Kidney (tissue), 14 donors: ENCODE data around the gene OR51B5. TPM values are rescaled to one million over a fixed set of nuclear protein-coding genes. Genes with fewer than 3 reads are reported as not detected.
"Not testable (repeated sequence)": the region's sequence is repeated elsewhere in the genome, so short reads cannot be mapped to it uniquely, and the experiment has no call there.

Source experiments
- DNase-seq, 5 donors: peaks; one replicate each; pipeline ENCODE4 v3.0.0-alpha.2; 2013 to 2020
- FAIRE-seq: peaks from 2 replicates; lab custom pipeline; 2012; peaks lifted over from hg19 to GRCh38; lab: Jason Lieb, UNC
- H3K27ac ChIP-seq, 2 donors: one replicate each; pipeline ENCODE4 v1.7.0; 2013; ENCODE audit warnings: low read depth in 2 of 2, low read length in 2 of 2, inconsistent platforms in 1 of 2
- H3K27me3 ChIP-seq: one replicate; pipeline ENCODE4 v1.7.1; 2013; ENCODE audit warnings: low read length, inconsistent platforms; ENCODE audit not compliant: control insufficient read depth, insufficient read depth
- H3K36me3 ChIP-seq, 3 donors: one replicate each; pipeline versions ENCODE4 v1.7.0 to v1.7.1; 2013; ENCODE audit warnings: low read length in 3 of 3, control low read depth in 1 of 3, inconsistent platforms in 1 of 3; ENCODE audit not compliant: insufficient read depth in 3 of 3, control insufficient read depth in 2 of 3
- H3K4me1 ChIP-seq, 3 donors: one replicate each; pipeline versions ENCODE4 v1.7.0 to v1.7.1; 2013; ENCODE audit warnings: low read length in 3 of 3, inconsistent platforms in 1 of 3, low read depth in 1 of 3; ENCODE audit not compliant: control insufficient read depth in 2 of 3, insufficient read depth in 2 of 3
- H3K4me3 ChIP-seq, 3 donors: one replicate each; pipeline versions ENCODE4 v1.7.0 to v1.8.1; 2013; ENCODE audit warnings: low read length in 3 of 3, control low read depth in 1 of 3, inconsistent platforms in 1 of 3
- H3K9ac ChIP-seq, 3 donors: one replicate each; pipeline versions ENCODE4 v1.7.0 to v1.7.1; 2013; ENCODE audit warnings: low read length in 3 of 3, control low read depth in 1 of 3, inconsistent platforms in 1 of 3
- H3K9me3 ChIP-seq, 3 donors: one replicate each; pipeline versions ENCODE4 v1.7.0 to v1.7.1; 2013; ENCODE audit warnings: low read length in 3 of 3, control low read depth in 1 of 3, inconsistent platforms in 1 of 3; ENCODE audit not compliant: control insufficient read depth in 2 of 3, insufficient read depth in 1 of 3
- CTCF ChIP-seq: IDR thresholded peaks from 3 replicates; pipeline ENCODE4 v1.5.1; 2012; ENCODE audit warnings: mild to moderate bottlenecking, moderate library complexity, borderline replicate concordance; ENCODE audit not compliant: insufficient read depth; ENCODE audit errors: extremely low read depth
- intact Hi-C: fragments of 100-400 bp; cut with DNase I; formaldehyde crosslinking; loops from one replicate; pipeline ENCODE4 v1.11.1; 2022
- polyA plus RNA-seq: library from polyadenylated mRNA; stranded (reverse); fragments of 350-450 nt; fragmentation: Illumina TruSeq; extraction: RNeasy Lipid Tissue Mini Kit (QIAGEN cat#74804); gene quantifications from one replicate; pipeline ENCODE4 v1.2.3, GENCODE V29; 2014; ENCODE audit warnings: low read depth, low replicate concordance; ENCODE audit not compliant: insufficient read depth
- total RNA-seq: library from RNA; stranded (reverse); fragmentation: NEBNext Ultra II Directional; extraction: Animal tissue kit (Norgen Biotek cat#: 25700); gene quantifications from one replicate; pipeline ENCODE4 v1.2.1, GENCODE V29; 2021
- donor health status: control.
- donor health status: control.
- donor health status: control.
- donor health status: control.
- donor health status: control.
- donor health status: DM: yes; HTN: yes; CAD: no.
- donor health status: Normal renal cell carcinoma (clear cell type).

Gene OR51B5
- total and polyA plus RNA-seq, 2 donors from 2014 or later: not detected

- FAIRE-seq: no peak
- no peak for TF ChIP-seq CTCF
- no peak for DNase-seq
These were observed 45.5 kb downstream of the OR51B5 start for GRCh38 chr11:5297721-5298323.

GRCh38 chr11:5294342-5294995, 48.9 kb downstream of the OR51B5 start:
- FAIRE-seq, H3K27ac ChIP-seq, H3K4me1 ChIP-seq, intact Hi-C loops, H3K9ac ChIP-seq, H3K9me3 ChIP-seq, H3K36me3 ChIP-seq, H3K4me3 ChIP-seq, H3K27me3 ChIP-seq: not testable (repeated sequence)
- DNase-seq: peak in 1 of 5 donors; percentile 49

More at GRCh38 chr11:5297721-5298323, 45.5 kb downstream of the OR51B5 start:
- Histone ChIP-seq H3K36me3 (no peaks in the 10 kb centered on the region), H3K9me3 (no peaks in the 10 kb centered on the region), H3K27me3 (no peaks in the 10 kb centered on the region), H3K9ac (no peak overlapping the region), H3K4me3 (no peak overlapping the region), H3K4me1 (no peaks in the 10 kb centered on the region), H3K27ac (no peak overlapping the region)
- intact Hi-C loops: no loop called here

- Histone ChIP-seq H3K36me3 (no peaks in the 10 kb centered on the region), H3K4me1 (no peaks in the 10 kb centered on the region), H3K9me3 (no peaks in the 10 kb centered on the region), H3K4me3 (no peak overlapping the region), H3K27ac (no peak overlapping the region), H3K27me3 (no peaks in the 10 kb centered on the region), H3K9ac (no peak overlapping the region)
- TF ChIP-seq CTCF: no peak
- no peak for DNase-seq
- no peak for FAIRE-seq
- intact Hi-C loops: no loop called here
These were observed 50.3 kb downstream of the OR51B5 start for GRCh38 chr11:5293028-5293427.

Other genes starting within 250 kb of the OR51B5 start
- not detected for gene OR52A5, start 205.2 kb downstream of the OR51B5 start, total RNA-seq
- gene OR52A5, start 205.2 kb downstream of the OR51B5 start, polyA plus RNA-seq: not detected
- not detected for gene OR52A1, start 188.8 kb downstream of the OR51B5 start, total RNA-seq
- gene OR52A1, start 188.8 kb downstream of the OR51B5 start, polyA plus RNA-seq: not detected
- gene OR51V1, start 142.8 kb downstream of the OR51B5 start, total RNA-seq: not detected
- gene OR51V1, start 142.8 kb downstream of the OR51B5 start, polyA plus RNA-seq: not detected
- 59.9 TPM for gene HBB, start 116.5 kb downstream of the OR51B5 start, total RNA-seq
- gene HBB, start 116.5 kb downstream of the OR51B5 start, polyA plus RNA-seq: 10.9 TPM
- 1.3 TPM for gene HBD, start 109.0 kb downstream of the OR51B5 start, total RNA-seq
- 5.6 TPM for gene HBD, start 109.0 kb downstream of the OR51B5 start, polyA plus RNA-seq
- not detected for gene HBG1, start 93.7 kb downstream of the OR51B5 start, total RNA-seq
- gene HBG1, start 93.7 kb downstream of the OR51B5 start, polyA plus RNA-seq: not detected
- not detected for gene HBG2, start 88.7 kb downstream of the OR51B5 start, total RNA-seq
- gene HBG2, start 88.7 kb downstream of the OR51B5 start, polyA plus RNA-seq: not detected
- not detected for gene HBE1, start 73.6 kb downstream of the OR51B5 start, total RNA-seq
- not detected for gene HBE1, start 73.6 kb downstream of the OR51B5 start, polyA plus RNA-seq
- gene OR51B4, start 41.6 kb downstream of the OR51B5 start, total RNA-seq: not detected
- not detected for gene OR51B4, start 41.6 kb downstream of the OR51B5 start, polyA plus RNA-seq
- gene OR51B2, start 19.2 kb downstream of the OR51B5 start, total RNA-seq: not detected
- gene OR51B2, start 19.2 kb downstream of the OR51B5 start, polyA plus RNA-seq: not detected
- not detected for gene OR51B6, start 8.0 kb upstream of the OR51B5 start, total RNA-seq
- gene OR51B6, start 8.0 kb upstream of the OR51B5 start, polyA plus RNA-seq: not detected
- not detected for gene OR51M1, start 40.3 kb upstream of the OR51B5 start, total RNA-seq
- not detected for gene OR51M1, start 40.3 kb upstream of the OR51B5 start, polyA plus RNA-seq
- not detected for gene OR51Q1, start 78.6 kb upstream of the OR51B5 start, total RNA-seq
- not detected for gene OR51Q1, start 78.6 kb upstream of the OR51B5 start, polyA plus RNA-seq
- gene OR51I1, start 98.0 kb upstream of the OR51B5 start, total RNA-seq: 0.35 TPM
- gene OR51I1, start 98.0 kb upstream of the OR51B5 start, polyA plus RNA-seq: not detected
- gene OR51I2, start 105.8 kb upstream of the OR51B5 start, total RNA-seq: not detected
- not detected for gene OR51I2, start 105.8 kb upstream of the OR51B5 start, polyA plus RNA-seq
- not detected for gene OR52D1, start 145.2 kb upstream of the OR51B5 start, total RNA-seq
- gene OR52D1, start 145.2 kb upstream of the OR51B5 start, polyA plus RNA-seq: not detected
- gene UBQLN3, start 166.4 kb upstream of the OR51B5 start, total RNA-seq: 0.35 TPM
- gene UBQLN3, start 166.4 kb upstream of the OR51B5 start, polyA plus RNA-seq: not detected
- gene UBQLNL, start 173.2 kb upstream of the OR51B5 start, total RNA-seq: 0.69 TPM
- gene UBQLNL, start 173.2 kb upstream of the OR51B5 start, polyA plus RNA-seq: 0.32 TPM
- 0.57 TPM for gene OR52H1, start 205.0 kb upstream of the OR51B5 start, total RNA-seq
- gene OR52H1, start 205.0 kb upstream of the OR51B5 start, polyA plus RNA-seq: not detected
- gene OR52B6, start 237.4 kb upstream of the OR51B5 start, total RNA-seq: not detected
- not detected for gene OR52B6, start 237.4 kb upstream of the OR51B5 start, polyA plus RNA-seq